Calu3 (cell line): Measurements from ENCODE around the gene MREG. TPM values are rescaled to one million over a fixed set of nuclear protein-coding genes. Genes with fewer than 3 reads are reported as not detected.

Source experiments
- BruUV-seq: library from RNA; stranded (reverse); fragments of 400-500 nt; replicated peaks from 2 replicates; lab custom pipeline; 2021; lab: Mats Ljungman, UMichigan
- CTCF ChIA-PET: fragments of 300-600 bp; sonication (Branson Sonifier 250); formaldehyde crosslinking; loops from one replicate; lab custom pipeline; 2022; ENCODE audit warnings: antibody characterized with exemption; lab: Charles Lee
- DNase-seq: peaks from one replicate; pipeline ENCODE4 v3.0.0; 2022
- H3K27ac Mint-ChIP-seq: one replicate; pipeline ENCODE4 v1.8.0; 2022; ENCODE audit warnings: mixed read lengths; ENCODE audit not compliant: unreplicated experiment
- H3K27me3 Mint-ChIP-seq: one replicate; pipeline ENCODE4 v1.8.0; 2022; ENCODE audit warnings: mixed read lengths; ENCODE audit not compliant: unreplicated experiment
- H3K36me3 Mint-ChIP-seq: one replicate; pipeline ENCODE4 v1.8.0; 2022; ENCODE audit warnings: mild to moderate bottlenecking, moderate library complexity, mixed read lengths; ENCODE audit not compliant: insufficient read depth, unreplicated experiment
- H3K4me1 Mint-ChIP-seq: one replicate; pipeline ENCODE4 v1.8.0; 2022; ENCODE audit warnings: mild to moderate bottlenecking, low read depth, mixed read lengths; ENCODE audit not compliant: unreplicated experiment
- H3K4me3 Mint-ChIP-seq: one replicate; pipeline ENCODE4 v1.8.0; 2022; ENCODE audit warnings: mild to moderate bottlenecking, low read depth, moderate library complexity, mixed read lengths; ENCODE audit not compliant: unreplicated experiment
- H3K9me3 Mint-ChIP-seq: one replicate; pipeline ENCODE4 v1.8.0; 2022; ENCODE audit warnings: low read depth, mixed read lengths; ENCODE audit not compliant: unreplicated experiment
- intact Hi-C: fragments of 100-400 bp; cut with micrococcal nuclease; formaldehyde crosslinking; loops from one replicate; pipeline ENCODE4 v1.10.0; 2022; ENCODE audit not compliant: unreplicated experiment
- total RNA-seq: library from RNA; stranded (reverse); gene quantifications from 2 replicates; pipeline ENCODE4 v1.2.3, GENCODE V29; 2022
- TF ChIP-seq, protein P1 (sequence below): fragments of 200-600 bp; IDR thresholded peaks from one replicate; pipeline ENCODE4 v1.8.0; 2022; ENCODE audit warnings: antibody characterized with exemption; ENCODE audit not compliant: unreplicated experiment

Gene MREG
- total RNA-seq, 1 experiment from 2014 or later: 29.7 TPM

DNA sequence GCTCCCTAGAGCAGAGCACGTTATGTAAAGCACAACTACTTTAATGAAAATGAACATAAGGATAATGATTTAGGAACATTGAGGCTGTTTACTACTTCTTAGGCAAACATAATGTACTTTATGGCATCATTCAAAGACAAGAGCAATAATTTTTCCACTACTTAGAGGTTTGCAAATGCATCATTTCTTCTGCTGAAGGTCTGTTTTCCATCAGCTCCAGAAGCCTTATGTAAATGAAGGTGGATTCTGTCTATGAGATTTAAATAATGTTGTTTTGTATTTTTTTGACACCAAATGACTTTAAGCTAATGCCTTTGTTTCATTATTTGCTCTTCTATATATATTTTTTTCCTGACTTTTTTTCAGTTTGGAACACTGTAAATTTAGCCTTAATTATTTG, 28.1 kb downstream of the MREG start:
- Mint-ChIP-seq H3K36me3 (peaks cover 23% of the 10 kb centered on the region), H3K27ac (no peak overlapping the region), H3K4me1 (peaks cover 32% of the 10 kb centered on the region), H3K9me3 (peaks cover 4% of the 10 kb centered on the region), H3K27me3 (no peaks in the 10 kb centered on the region), H3K4me3 (no peak overlapping the region)
- intact Hi-C loops: no loop called here
- no TSS peak for BruUV-seq
- TF ChIP-seq, protein P1, sequence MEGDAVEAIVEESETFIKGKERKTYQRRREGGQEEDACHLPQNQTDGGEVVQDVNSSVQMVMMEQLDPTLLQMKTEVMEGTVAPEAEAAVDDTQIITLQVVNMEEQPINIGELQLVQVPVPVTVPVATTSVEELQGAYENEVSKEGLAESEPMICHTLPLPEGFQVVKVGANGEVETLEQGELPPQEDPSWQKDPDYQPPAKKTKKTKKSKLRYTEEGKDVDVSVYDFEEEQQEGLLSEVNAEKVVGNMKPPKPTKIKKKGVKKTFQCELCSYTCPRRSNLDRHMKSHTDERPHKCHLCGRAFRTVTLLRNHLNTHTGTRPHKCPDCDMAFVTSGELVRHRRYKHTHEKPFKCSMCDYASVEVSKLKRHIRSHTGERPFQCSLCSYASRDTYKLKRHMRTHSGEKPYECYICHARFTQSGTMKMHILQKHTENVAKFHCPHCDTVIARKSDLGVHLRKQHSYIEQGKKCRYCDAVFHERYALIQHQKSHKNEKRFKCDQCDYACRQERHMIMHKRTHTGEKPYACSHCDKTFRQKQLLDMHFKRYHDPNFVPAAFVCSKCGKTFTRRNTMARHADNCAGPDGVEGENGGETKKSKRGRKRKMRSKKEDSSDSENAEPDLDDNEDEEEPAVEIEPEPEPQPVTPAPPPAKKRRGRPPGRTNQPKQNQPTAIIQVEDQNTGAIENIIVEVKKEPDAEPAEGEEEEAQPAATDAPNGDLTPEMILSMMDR: no peak
- CTCF ChIA-PET: no interaction called here
- no peak for DNase-seq

DNA sequence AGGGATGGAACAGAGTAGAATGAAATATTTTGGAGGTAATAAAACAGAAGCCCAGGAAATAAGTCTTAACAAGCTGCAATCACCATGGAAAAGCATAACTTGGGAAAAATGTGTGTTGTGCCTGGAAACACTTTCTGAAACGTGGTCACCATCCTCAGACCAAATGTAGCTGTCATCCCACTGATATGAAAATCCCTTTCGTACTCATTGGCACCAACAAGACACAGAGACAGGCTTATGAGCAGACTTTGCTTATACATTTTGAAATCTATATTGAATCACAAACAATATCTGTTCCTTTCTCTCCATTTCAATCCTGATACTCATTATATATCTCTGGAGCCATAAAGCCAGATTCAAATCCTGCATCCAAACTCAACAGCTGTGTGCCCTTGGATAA, 28.7 kb downstream of the MREG start:
- intact Hi-C loops: no loop called here
- Mint-ChIP-seq H3K36me3 (peaks cover 23% of the 10 kb centered on the region), H3K27ac (peak overlapping the region; percentile 90), H3K9me3 (peaks cover 4% of the 10 kb centered on the region), H3K27me3 (no peaks in the 10 kb centered on the region), H3K4me3 (no peak overlapping the region), H3K4me1 (peaks cover 38% of the 10 kb centered on the region)
- CTCF ChIA-PET: no interaction called here
- BruUV-seq: no TSS peak
- TF ChIP-seq, protein P1: no peak
- no peak for DNase-seq

GRCh38 chr2:215983581-215984351, 29.6 kb downstream of the MREG start:
- CTCF ChIA-PET: interaction anchor here (0.7 kb wide), 1 partner anchor 654 kb away, joined by 4 read pairs; no protein-coding TSS in a partner anchor
- no peaks in the 10 kb centered on the region for H3K27me3 Mint-ChIP-seq
- H3K4me1 Mint-ChIP-seq: peaks cover 41% of the 10 kb centered on the region
- H3K9me3 Mint-ChIP-seq: peaks cover 4% of the 10 kb centered on the region
- DNase-seq: no peak
- H3K36me3 Mint-ChIP-seq: peaks cover 23% of the 10 kb centered on the region
- intact Hi-C loops: no loop called here
- no peak overlapping the region for H3K4me3 Mint-ChIP-seq
- TF ChIP-seq, protein P1: no peak
- no TSS peak for BruUV-seq
- H3K27ac Mint-ChIP-seq: peak overlapping the region; percentile 90

- H3K9me3 Mint-ChIP-seq: peaks cover 4% of the 10 kb centered on the region
- BruUV-seq: no TSS peak
- H3K36me3 Mint-ChIP-seq: peaks cover 23% of the 10 kb centered on the region
- intact Hi-C loops: no loop called here
- H3K4me3 Mint-ChIP-seq: peak overlapping the region; percentile 12
- TF ChIP-seq, protein P1: no peak
- CTCF ChIA-PET: interaction anchor here (0.9 kb wide), 1 partner anchor 29 kb away, joined by 3 read pairs; no protein-coding TSS in a partner anchor
- no peaks in the 10 kb centered on the region for H3K27me3 Mint-ChIP-seq
- H3K4me1 Mint-ChIP-seq: peaks cover 54% of the 10 kb centered on the region
- peak overlapping the region; percentile 90 for H3K27ac Mint-ChIP-seq
- peak; percentile 83 for DNase-seq
These were observed 30.9 kb downstream of the MREG start for GRCh38 chr2:215982465-215982875.
